GM19455 (cell line): Measurements from ENCODE around the gene RDH16.

Experiments used
- ATAC-seq: cut with Tn5 transposase; IDR thresholded peaks from one replicate; pipeline ENCODE4 v1.9.1; 2021; ENCODE audit not compliant: unreplicated experiment

RDH16 gene, protein sequence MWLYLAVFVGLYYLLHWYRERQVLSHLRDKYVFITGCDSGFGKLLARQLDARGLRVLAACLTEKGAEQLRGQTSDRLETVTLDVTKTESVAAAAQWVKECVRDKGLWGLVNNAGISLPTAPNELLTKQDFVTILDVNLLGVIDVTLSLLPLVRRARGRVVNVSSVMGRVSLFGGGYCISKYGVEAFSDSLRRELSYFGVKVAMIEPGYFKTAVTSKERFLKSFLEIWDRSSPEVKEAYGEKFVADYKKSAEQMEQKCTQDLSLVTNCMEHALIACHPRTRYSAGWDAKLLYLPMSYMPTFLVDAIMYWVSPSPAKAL

DNA sequence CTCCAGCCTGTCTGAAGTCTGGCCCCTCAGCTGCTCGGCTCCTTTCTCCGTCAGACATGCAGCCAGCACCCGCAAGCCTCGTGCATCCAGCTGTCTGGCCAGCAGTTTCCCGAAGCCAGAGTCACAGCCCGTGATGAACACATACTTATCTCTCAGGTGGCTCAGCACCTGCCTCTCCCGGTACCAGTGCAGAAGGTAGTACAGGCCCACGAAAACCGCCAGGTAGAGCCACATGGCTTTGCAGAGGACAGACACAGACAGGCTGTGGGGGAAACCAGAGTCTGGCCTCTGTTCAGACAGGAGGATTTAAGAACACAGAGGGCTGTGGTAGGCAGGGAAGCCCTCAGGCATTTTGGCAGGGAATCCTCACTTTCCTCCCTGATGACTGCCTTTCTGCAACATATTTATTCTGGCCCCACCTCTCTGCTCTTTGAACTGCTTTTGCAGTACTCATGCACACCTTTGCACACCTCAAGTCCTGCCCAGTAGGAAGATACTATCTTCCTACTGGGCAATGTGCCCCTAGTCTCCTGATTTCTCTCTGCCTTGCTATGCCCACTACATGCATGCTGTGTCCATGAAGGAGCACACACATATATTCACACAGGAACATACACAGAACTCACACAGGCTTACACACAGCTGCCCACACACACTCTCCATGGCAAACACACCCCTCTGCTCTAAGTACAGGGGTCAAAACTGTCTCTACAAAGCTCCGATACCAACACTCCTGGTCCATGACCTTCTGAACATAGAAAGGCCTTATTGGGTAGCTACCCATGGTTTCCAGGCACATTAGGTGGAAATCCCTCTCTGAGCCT is at the start of gene RDH16:
Gene RDH16 (minus strand): TSS at position 380 of the 824 bp plus-strand sequence. CDS start 146 bp downstream, at position 234.
- ATAC-seq, result no peak

DNA sequence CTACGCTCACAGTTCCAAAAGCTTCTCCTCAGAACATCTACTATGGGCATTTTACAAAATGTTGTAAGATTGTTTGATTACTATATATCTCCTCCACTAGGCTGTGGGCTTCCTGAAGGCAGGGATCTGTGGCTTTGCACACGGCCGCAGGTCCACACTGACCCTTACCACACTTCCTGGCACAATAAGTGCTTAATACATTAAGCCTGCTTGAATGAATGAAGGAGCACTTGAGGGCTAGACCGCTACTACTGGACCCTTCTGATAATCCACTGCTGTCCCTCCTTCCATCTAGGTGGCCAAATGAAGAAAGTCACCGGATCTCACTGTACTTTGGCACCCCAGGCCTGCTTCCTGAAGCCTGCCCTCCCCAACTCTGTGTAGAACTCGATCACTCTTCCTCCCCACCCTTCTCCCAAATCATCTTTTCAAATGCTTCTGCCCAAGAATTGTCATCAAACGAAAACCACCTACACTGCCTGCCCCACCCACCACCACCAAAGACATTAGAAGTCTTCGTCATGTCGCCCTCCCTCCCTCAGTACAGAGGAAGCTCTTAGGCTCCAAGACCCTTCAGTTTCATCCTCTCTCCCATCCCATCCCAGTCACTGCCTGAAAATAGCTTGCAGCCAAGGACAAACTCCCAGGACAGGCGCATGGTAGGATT is 49.5 kb upstream of the RDH16 start:
- no peak for ATAC-seq

GRCh38 chr12:57005980-57006808 is 48.8 kb upstream of the RDH16 start, which contains the start of gene ZBTB39:
TSS of gene ZBTB39 (minus strand) at chr12:57006546. CDS start at chr12:57004917, 1,629 bp downstream.
- ATAC-seq, result peak; percentile 60

- ATAC-seq, result no peak
Measured at GRCh38 chr12:57004651-57005050, 47.2 kb upstream of the RDH16 start.

GRCh38 chr12:57003395-57003794 is 46.0 kb upstream of the RDH16 start:
- ATAC-seq, result no peak

GRCh38 chr12:57001448-57001906 is 44.1 kb upstream of the RDH16 start:
- no peak for ATAC-seq

DNA sequence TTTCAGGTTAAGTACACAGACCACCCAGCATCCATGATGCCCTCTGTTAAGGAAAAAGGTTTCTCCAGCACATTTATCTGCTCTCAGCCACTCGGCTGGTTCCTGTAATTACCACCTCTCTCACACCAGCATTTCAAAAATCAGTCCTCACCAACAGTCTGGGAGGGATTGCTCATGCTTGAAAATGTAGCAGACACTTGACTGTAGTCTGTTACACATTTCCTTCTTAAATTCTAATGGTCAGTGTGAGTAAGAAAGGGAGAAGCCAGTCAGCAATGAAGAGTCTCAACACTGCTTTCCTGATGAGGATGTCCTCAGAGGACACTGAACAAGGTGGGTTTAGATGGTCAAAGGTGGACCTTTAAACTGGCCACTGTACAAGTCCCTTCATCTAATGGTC is 43.0 kb upstream of the RDH16 start:
- no peak for ATAC-seq

GRCh38 chr12:56999456-56999855 is 42.0 kb upstream of the RDH16 start:
- no peak for ATAC-seq

GRCh38 chr12:56998981-56999380 is 41.6 kb upstream of the RDH16 start:
- peak; percentile 71 for ATAC-seq

GRCh38 chr12:56998316-56998715 is 40.9 kb upstream of the RDH16 start:
- ATAC-seq, result no peak

DNA sequence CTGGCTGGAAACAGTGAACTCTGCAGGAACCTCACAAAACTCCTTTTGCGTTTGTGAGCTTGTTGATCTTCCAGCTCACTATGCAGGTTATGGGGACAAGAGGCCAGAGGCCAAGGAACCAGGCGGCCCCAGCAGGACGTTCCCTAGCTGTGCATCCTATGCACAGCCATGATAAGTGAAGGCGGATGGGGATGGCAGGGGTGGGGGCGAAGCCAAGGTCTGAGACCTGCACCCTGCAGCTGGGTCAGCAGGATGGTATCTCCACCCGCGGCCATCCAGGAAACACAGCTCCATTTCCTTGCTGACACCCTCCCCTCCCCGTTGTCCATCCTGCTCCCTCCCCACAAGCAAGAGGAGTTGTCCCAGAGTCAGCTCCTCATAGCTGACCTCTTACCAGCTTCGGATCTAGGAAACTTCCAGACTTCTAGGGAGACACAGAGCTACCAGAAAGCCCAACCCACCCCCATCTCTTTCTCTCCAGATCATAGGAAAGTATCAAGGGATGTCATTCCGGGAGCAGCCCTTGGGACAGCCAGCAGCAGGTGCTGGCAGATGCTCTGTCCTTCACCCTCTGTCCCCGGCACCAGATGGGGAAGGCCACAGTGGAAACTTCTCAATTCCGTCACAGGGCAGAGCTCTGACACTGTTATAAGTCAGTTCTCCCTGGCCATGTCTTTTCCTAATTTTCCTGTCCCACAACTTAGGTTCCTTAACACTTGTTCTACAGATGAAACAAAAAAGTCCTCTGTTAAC is 39.6 kb upstream of the RDH16 start:
- ATAC-seq, result no peak

- ATAC-seq, result no peak
Measured at GRCh38 chr12:56995930-56996496, 38.6 kb upstream of the RDH16 start.

GRCh38 chr12:56995201-56995929 is 38.0 kb upstream of the RDH16 start:
- no peak for ATAC-seq

- no peak for ATAC-seq
Measured at GRCh38 chr12:56994231-56994746, 36.9 kb upstream of the RDH16 start.

GRCh38 chr12:56993346-56993745 is 35.9 kb upstream of the RDH16 start:
- ATAC-seq, result no peak

GRCh38 chr12:56991319-56992246 is 34.2 kb upstream of the RDH16 start:
- ATAC-seq, result no peak

DNA sequence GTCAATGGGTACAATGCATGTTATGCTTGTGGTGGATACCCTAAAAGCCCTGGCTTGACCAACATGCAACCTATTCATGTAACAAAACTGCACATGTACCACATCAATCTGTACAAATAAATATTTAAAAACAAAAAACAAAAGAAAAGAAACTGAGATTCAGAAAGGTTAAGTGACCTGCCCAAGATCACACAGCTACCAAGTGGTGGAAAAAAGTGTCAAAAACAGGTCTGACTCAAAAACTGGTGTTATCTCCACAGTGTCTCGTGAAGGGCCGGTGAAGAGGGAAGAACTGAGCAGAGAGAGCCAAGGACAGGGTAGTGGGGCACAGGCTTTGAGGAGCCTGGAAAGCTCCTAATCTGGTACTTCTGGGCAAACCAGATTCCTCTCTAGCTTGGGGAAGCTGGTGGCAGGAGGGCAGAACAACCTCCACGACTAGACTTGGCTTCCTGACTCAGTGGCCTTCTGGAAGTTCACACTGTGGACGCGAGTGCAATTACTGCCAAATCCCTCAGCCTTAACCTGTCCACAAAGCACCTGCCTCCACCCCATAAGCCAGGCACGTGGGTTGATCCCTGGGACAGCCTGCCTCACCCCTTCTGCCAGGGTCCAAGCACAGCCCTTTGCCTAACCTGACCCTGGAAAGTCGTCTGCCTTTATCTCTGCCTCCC is 33.4 kb upstream of the RDH16 start:
- ATAC-seq, result no peak
